Lower leg skin (tissue), 4 donors: ENCODE data around the gene HP1BP3. TPM values are rescaled to one million over a fixed set of nuclear protein-coding genes. Genes with fewer than 3 reads are reported as not detected.

Experiments
- DNase-seq, 2 donors: peaks; one replicate each; pipeline ENCODE4 v3.0.0-alpha.2; 2019; ENCODE audit warnings: low spot score in 2 of 2
- H3K4me3 ChIP-seq: fragments of 200-600 bp; sonication (generic); 2 replicates; pipeline ENCODE4 v1.5.1; 2017; ENCODE audit warnings: mild to moderate bottlenecking, low read depth; ENCODE audit not compliant: poor library complexity, severe bottlenecking
- CTCF ChIP-seq, 3 donors: fragments of 450-650 bp; IDR thresholded peaks; one replicate each; pipeline ENCODE4 v1.5.1; 2016; ENCODE audit warnings: antibody characterized with exemption in 3 of 3, mild to moderate bottlenecking in 3 of 3, moderate library complexity in 2 of 3
- POLR2A ChIP-seq, 2 donors: fragments of 450-650 bp; IDR thresholded peaks; one replicate each; pipeline ENCODE4 v1.6.1; 2016 to 2017; ENCODE audit warnings: antibody characterized with exemption in 2 of 2, mild to moderate bottlenecking in 1 of 2, moderate library complexity in 1 of 2
- WGBS, 2 donors: methylation state at CpG; one replicate each; pipeline ENCODE4 v1.1.5; 2018; 5-methylcytosine and 5-hydroxymethylcytosine counted together
- intact Hi-C: fragments of 100-400 bp; cut with DNase I; formaldehyde crosslinking; loops from one replicate; pipeline ENCODE4 v1.15.0; 2023; ENCODE audit warnings: low total_unique reads
- total RNA-seq, 4 donors: library from RNA; depleted of rRNA; stranded (reverse); fragments of >200 nt; gene quantifications; one replicate each; pipeline ENCODE4 v1.1.0, GENCODE V29; 2016

Gene HP1BP3
- total RNA-seq, 4 donors from 2014 or later: 154 to 242 (median 190) TPM

GRCh38 chr1:20717452-20718342 lies 69.4 kb downstream of the HP1BP3 start, which contains the start of gene KIF17:
Gene KIF17, minus strand, starts transcription at chr1:20718007. Its CDS starts 301 bp downstream, at chr1:20717706.
- WGBS, 2 donors: 0 to 1% methylated on average over 24 to 47 of the region's 112 CpGs
- no peak for TF ChIP-seq POLR2A (IDR thresholded peaks at IDR 0.05)
- no peak for TF ChIP-seq CTCF (IDR thresholded peaks at IDR 0.05)
- peak; percentile 47 to 92 for DNase-seq
- H3K4me3 ChIP-seq: peak within 1 kb of the TSS; percentile 22
- intact Hi-C loops: no loop called here

GRCh38 chr1:20716232-20716631 lies 70.9 kb downstream of the HP1BP3 start:
- intact Hi-C loops: no loop called here
- WGBS, 2 donors: 84 to 85% methylated on average over 13 of the region's 13 CpGs
- no peak overlapping the region for H3K4me3 ChIP-seq
- TF ChIP-seq POLR2A (IDR thresholded peaks at IDR 0.05) (no peak), CTCF (IDR thresholded peaks at IDR 0.05) (no peak)
- no peak for DNase-seq

GRCh38 chr1:20715406-20715805 lies 71.7 kb downstream of the HP1BP3 start:
- 88 to 92% methylated on average over 8 to 15 of the region's 15 CpGs for whole genome bisulfite sequencing, 2 donors
- intact Hi-C loops: no loop called here
- no peak for DNase-seq
- no peak overlapping the region for H3K4me3 ChIP-seq
- TF ChIP-seq POLR2A (IDR thresholded peaks at IDR 0.05) (no peak), CTCF (IDR thresholded peaks at IDR 0.05) (no peak)

- intact Hi-C loops: no loop called here
- WGBS, 2 donors: 93 to 94% methylated on average over 6 of the region's 6 CpGs
- no peak overlapping the region for H3K4me3 ChIP-seq
- no peak for DNase-seq
- no peak for TF ChIP-seq CTCF (IDR thresholded peaks at IDR 0.05)
- no peak for TF ChIP-seq POLR2A (IDR thresholded peaks at IDR 0.05)
These were observed 73.7 kb downstream of the HP1BP3 start for GRCh38 chr1:20713440-20713839.

GRCh38 chr1:20712215-20712577 lies 74.9 kb downstream of the HP1BP3 start:
- 84 to 97% methylated on average over 6 of the region's 6 CpGs for WGBS, 2 donors
- DNase-seq: no peak
- no peak overlapping the region for H3K4me3 ChIP-seq
- intact Hi-C loops: no loop called here
- TF ChIP-seq CTCF (IDR thresholded peaks at IDR 0.05) (no peak), POLR2A (IDR thresholded peaks at IDR 0.05) (no peak)
